HepG2 (cell line): ENCODE results near the gene DEUP1. TPM values are rescaled to one million over a fixed set of nuclear protein-coding genes. Genes with fewer than 3 reads are reported as not detected.

Experiments
- CERS6 ChIP-seq: sonication (generic); formaldehyde crosslinking; IDR thresholded peaks from 2 replicates; pipeline ENCODE4 v1.5.0; 2020; ENCODE audit warnings: missing genetic modification reagents
- GATAD1 ChIP-seq: IDR thresholded peaks from 2 replicates; pipeline ENCODE4 v1.6.1; 2016; ENCODE audit warnings: missing genetic modification reagents, missing compliant biosample characterization
- MAZ ChIP-seq, 2 experiments: sonication (generic) in 1 of 2; formaldehyde crosslinking in 1 of 2; IDR thresholded peaks; 2 replicates each; pipeline versions ENCODE4 v1.5.0 to v1.6.1; 2012 to 2020; ENCODE audit warnings: low read depth in 2 of 2, mild to moderate bottlenecking in 2 of 2, borderline replicate concordance in 1 of 2, improper control_type of control experiment in 1 of 2, low read length in 1 of 2, missing genetic modification reagents in 1 of 2, moderate library complexity in 1 of 2
- MXI1 ChIP-seq: IDR thresholded peaks from 3 replicates; pipeline ENCODE4 v1.6.1; 2012; ENCODE audit warnings: low read depth, low read length, inconsistent platforms, borderline replicate concordance
- NFE2 ChIP-seq: sonication (generic); formaldehyde crosslinking; IDR thresholded peaks from 2 replicates; pipeline ENCODE4 v1.4.0; 2020; ENCODE audit warnings: missing genetic modification reagents
- PCBP1 ChIP-seq: fragments of 200-400 bp; formaldehyde crosslinking; IDR thresholded peaks from 2 replicates; pipeline ENCODE4 v1.6.1; 2017; ENCODE audit warnings: mild to moderate bottlenecking, low read depth, low read length, borderline replicate concordance
- TBL1XR1 ChIP-seq: fragments of 150-350 bp; IDR thresholded peaks from 2 replicates; pipeline ENCODE4 v1.6.1; 2014; ENCODE audit warnings: borderline replicate concordance, low read length; ENCODE audit not compliant: partially characterized antibody
- TGIF2 ChIP-seq: IDR thresholded peaks from 2 replicates; pipeline ENCODE4 v1.6.1; 2016; ENCODE audit warnings: control low read depth, missing compliant biosample characterization
- TSC22D2 ChIP-seq: sonication (generic); formaldehyde crosslinking; IDR thresholded peaks from 2 replicates; pipeline ENCODE4 v1.5.1; 2020; ENCODE audit warnings: missing genetic modification reagents, mild to moderate bottlenecking, borderline replicate concordance
- ZBTB10 ChIP-seq: sonication (generic); formaldehyde crosslinking; IDR thresholded peaks from 2 replicates; pipeline ENCODE4 v1.4.0; 2020; ENCODE audit warnings: missing genetic modification reagents, borderline replicate concordance
- ZNF362 ChIP-seq: sonication (generic); formaldehyde crosslinking; IDR thresholded peaks from 2 replicates; pipeline ENCODE4 v1.4.0; 2020; ENCODE audit warnings: missing genetic modification reagents, mild to moderate bottlenecking, borderline replicate concordance
- ZNF607 ChIP-seq: sonication (generic); formaldehyde crosslinking; IDR thresholded peaks from 2 replicates; pipeline ENCODE4 v1.5.1; 2020; ENCODE audit warnings: missing genetic modification reagents, mild to moderate bottlenecking, borderline replicate concordance
- ZNF770 ChIP-seq: sonication (generic); formaldehyde crosslinking; IDR thresholded peaks from 2 replicates; pipeline ENCODE4 v1.5.0; 2020; ENCODE audit warnings: mild to moderate bottlenecking, missing genetic modification reagents
- ZNF772 ChIP-seq: sonication (generic); formaldehyde crosslinking; IDR thresholded peaks from 2 replicates; pipeline ENCODE4 v1.5.0; 2020; ENCODE audit warnings: mild to moderate bottlenecking, missing genetic modification reagents
- polyA plus RNA-seq, 8 experiments: library from polyadenylated mRNA; depleted of rRNA in 3 of 8; stranded (reverse) in 7 of 8; unstranded in 1 of 8; fragments of >200 nt; fragmentation: Illumina TruSeq in 4 of 8; extraction: Trizol in 4 of 8; gene quantifications; 2 replicates each; pipeline versions ENCODE4 v1.2.1 to v1.2.3, GENCODE V29; 2011 to 2016; ENCODE audit warnings: low read depth in 4 of 8, missing spikeins in 1 of 8, mixed read lengths in 1 of 8; ENCODE audit not compliant: insufficient read depth in 1 of 8
- total RNA-seq, 5 experiments: library from RNA; depleted of rRNA; stranded (reverse); fragments of >200 nt; fragmentation: Illumina TruSeq; extraction: Trizol; gene quantifications; 2 replicates each; pipeline ENCODE4 v1.2.3, GENCODE V29; 2016; ENCODE audit warnings: low read depth in 1 of 5

Gene DEUP1
- total and polyA plus RNA-seq, 2 of the 13 experiments (the other 11 are each of a cell fraction or from before 2014, with no cell fraction given): not detected

GRCh38 chr11:93487032-93487483 is 156.5 kb downstream of the DEUP1 start (continued):
- TF ChIP-seq TBL1XR1 (peak; percentile 96), TGIF2 (CRISPR knock-in tag) (peak; percentile 96), ZNF772 (CRISPR knock-in tag) (peak; percentile 87), PCBP1 (no peak), ZNF362 (CRISPR knock-in tag) (peak; percentile 72; the same call in 1 of the 2 replicates), GATAD1 (CRISPR knock-in tag) (peak; percentile 57; the same call in 1 of the 2 replicates), ZBTB10 (CRISPR knock-in tag) (peak; percentile 39; the same call in 1 of the 2 replicates), ZNF607 (CRISPR knock-in tag) (peak; percentile 37; the same call in 1 of the 2 replicates), TSC22D2 (CRISPR knock-in tag) (0 out of 2 replicates have a peak, but pooled peaks have one; percentile 59), CERS6 (CRISPR knock-in tag) (no peak), MXI1 (peak; percentile 73; the same call in 1 of the 3 replicates), MAZ (IDR thresholded peaks at IDR 0.05; ENCODE audit: borderline replicate concordance, low read depth, low read length) (0 out of 2 replicates have a peak, but pooled peaks have one; percentile 57), MAZ (CRISPR knock-in tag; IDR thresholded peaks at IDR 0.05; ENCODE audit: low read depth) (peak; percentile 89), ZNF770 (CRISPR knock-in tag) (no peak; the same call in 1 of the 2 replicates), NFE2 (CRISPR knock-in tag) (no peak)
